Ecto neural progenitor cell (in vitro differentiated cells): ENCODE measurements around the gene ARF6.
"Not testable (repeated sequence)": the region's sequence is repeated elsewhere in the genome, so short reads cannot be mapped to it uniquely, and the experiment has no call there.

Source experiments
- DNase-seq: peaks from one replicate; pipeline ENCODE4 v3.0.0-alpha.2; 2018; ENCODE audit warnings: low spot score

ARF6 gene

DNA sequence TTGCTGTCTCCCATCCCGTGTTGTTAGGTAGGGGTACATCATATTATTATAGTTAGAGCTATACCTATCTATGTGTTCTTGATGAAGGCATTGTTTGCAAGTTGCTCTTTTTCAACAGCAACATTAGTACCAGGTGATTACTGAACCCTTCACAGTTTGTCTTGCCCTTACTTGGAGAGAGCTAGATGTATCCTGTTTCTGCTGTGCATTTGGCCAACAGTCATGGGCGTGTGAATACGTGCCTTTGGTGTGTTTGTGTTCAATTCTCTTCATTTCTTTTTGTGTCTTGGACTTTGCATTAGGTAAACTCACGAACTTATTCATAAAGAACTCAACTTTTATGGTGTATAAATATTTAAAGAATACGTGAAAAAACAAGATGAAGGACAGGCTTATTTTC lies 14.3 kb downstream of the ARF6 start:
- no peak for DNase-seq

DNA sequence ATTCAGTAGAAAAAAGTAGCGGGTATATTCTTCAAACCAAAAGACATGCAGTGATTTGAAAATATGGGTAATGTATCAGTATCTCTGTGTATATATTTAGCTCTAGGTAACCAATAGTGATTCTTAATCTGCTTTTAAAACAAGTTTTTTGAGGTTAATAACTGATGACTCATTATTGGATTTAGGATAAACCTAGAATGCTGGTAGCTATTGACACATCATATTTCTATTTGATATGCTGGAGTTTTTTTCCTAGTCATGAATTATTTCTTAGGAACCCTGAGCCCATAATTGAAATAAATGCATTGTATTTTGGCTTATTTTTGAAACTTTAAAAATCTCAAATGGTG lies 15.5 kb downstream of the ARF6 start:
- DNase-seq: no peak

DNA sequence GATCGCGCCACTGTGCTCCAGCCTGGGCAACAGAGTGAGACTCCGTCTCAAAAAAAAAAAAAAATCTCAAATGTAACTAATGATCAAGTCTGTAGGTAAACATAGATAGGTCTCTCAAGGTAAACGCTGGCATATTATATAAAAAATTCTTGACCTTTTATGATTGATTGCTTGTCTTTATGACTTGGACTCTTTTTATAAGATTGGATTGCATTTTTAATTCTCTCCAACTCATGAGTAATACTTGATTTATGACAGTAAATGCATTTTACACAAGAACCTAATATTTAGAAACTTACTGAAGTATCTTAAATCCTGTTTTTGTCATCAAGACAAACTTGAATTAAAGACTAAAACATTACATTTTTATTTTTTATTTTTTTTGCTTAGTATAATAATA lies 16.1 kb downstream of the ARF6 start:
- DNase-seq: no peak

DNA sequence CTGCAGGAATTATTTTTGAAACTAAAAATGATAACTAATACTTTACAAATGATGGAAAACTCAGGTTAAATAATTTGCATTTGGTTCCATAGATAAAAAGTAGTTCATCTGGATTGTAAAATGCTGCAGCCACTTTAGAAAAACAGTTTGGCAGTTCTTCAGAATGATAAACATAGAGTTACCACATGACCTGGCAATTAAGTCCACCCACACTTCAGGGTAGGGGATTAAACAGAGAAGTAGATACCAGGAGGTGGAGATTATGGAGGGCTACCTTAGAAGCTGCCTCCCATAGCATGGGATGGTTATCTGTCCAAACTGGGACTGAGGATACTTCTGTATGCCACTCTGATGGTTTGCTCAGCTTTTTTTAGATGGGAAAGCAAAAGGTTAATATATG lies 22.2 kb downstream of the ARF6 start:
- no peak for DNase-seq

DNA sequence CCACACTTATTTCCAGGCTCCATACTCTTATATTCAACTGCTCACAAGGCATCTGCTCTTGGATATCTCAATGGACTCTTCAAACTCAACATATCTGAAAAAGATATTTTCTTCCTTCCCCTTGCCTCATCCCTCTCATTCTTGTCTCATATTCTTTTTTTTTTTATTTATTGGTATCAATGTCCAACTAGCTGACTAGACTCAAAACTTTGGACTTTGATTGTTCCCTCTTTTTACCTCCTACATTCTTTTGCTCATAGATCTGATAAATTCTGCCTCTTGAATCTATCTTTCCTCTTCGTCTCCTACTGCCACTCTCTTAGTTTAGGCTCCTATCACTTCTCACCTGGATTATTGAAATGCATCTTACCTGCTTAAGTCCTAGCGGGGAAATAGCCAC lies 25.8 kb downstream of the ARF6 start:
- no peak for DNase-seq

DNA sequence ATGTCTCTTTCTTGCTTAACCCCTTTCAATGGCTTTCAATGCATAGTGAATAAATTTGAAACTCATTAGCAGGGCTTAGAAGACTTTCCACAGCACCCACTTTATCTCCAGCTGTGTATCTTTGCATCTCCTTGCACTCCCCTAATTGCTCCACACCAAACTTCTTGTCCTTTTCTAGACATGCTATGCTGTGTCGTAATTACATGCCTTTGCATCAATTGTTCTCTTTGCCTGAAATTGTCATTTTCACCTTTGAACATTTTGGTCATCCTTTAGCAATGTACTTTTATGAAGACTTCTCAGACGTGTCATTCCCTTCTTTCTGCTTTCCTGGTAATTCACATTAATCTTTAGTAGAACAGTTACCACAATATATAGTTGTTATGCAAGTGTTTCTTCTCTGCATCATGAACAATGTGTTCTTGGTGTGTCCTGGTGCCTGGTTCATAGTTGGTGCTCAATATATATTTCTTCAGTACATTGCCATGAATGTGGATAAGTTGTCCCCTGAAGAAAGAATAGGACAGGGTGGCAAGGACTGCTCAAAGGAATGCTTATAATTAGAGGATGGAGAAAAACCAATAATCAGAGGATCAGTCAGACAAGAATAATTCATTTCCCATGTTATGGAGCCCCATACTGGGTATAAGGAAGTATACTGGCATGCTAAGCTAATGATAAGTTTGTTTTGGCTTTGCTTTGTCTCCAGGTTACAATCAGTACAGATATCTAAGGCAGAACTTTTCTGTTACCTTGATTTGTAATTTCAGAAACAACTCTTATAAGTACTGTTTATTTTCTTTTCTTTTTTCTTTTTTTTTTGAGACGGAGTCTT lies 27.2 kb downstream of the ARF6 start:
- DNase-seq: no peak

DNA sequence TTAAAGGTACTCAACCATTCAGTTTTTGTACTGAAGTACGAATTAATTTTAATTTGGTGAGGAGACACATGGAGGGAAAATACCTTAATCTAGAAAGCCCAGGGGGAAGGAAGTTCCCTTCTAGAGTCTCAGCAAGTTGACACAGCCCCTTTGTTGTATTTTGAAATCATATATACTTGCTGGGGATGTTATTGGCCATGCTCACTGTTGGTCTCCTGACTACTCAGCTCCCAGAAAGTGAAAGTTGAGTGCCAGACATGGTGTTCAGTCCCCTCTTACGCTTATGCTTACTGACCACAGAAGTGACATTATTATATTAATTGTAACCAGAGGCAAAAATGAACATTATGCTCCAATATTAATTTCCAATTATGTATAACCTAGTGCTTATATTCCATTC lies 28.1 kb downstream of the ARF6 start:
- no peak for DNase-seq

DNA sequence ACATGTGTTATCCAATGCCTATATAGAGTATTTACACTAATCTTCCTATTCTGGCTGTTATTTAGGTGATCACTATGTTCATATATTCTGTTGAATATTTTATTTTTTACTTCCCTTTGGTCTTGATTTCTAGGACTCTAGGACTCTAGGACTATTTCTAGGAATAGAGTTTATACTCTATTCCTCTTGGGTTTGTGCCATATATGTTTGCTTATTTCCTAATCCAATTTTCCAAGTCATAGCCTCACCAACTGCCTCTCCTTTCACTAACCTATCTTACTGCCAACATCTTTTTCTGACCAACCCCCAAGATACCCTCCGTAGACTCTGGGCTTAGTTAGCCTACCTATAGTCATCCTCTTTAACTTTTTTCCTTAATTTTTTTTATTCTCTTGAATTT lies 28.5 kb downstream of the ARF6 start:
- DNase-seq: no peak

DNA sequence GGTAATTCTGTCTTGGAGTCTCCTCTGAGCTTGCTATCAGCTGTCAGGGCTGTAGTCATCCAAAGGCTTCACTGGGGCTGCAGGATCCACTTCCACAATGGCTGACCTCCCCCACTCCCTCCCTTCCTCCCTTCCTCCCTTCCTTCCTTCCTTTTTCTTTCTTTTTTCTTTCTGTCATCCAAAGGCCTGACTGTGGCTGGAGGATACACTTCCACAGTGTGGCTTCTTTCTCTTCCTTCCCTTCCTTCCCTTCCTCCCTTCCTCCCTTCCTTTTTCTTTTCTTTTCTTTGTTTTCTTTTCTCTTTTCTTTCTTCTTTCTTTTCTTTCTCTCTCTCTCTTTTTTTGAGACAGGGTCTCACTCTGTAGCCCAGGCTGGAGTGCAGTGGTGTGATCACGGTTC lies 30.6 kb downstream of the ARF6 start:
- no peak for DNase-seq

DNA sequence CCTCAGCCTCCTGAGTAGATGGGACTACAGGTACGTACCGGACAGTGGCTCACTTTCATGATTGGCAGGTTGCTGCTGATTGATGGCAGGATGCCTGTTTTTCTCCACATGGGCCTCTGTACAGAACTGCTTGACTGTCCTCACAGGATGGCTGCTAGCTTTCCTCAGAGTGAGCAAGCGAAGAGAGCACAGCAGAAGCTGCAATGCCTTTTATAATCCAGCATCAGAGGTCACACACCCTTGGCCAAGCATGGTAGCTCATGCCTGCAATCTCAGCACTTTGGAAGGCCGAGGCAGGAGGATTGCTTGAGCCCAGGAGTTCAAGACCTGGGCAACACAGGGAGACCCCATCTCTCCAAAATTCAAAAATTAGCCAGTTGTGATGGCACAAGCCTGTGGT lies 31.0 kb downstream of the ARF6 start:
- DNase-seq: no peak

DNA sequence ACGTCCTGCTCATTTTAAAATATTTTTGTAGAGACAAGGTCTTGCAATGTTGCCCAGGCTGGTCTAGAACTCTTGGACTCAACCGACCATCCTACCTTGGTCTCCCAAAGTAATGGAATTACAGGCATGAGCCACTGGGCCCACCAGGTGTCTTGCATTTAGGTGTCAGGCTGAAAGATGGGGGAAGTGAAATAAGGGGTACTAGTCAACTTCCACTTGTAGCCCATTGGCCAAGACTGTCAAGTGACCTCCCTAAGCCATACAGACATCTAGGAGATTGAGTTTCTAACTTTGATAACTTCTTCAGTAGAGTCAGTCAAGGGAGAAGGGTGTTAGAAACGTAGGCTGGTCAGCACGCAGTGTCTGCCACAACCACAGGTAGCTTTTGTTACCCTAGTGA lies 32.0 kb downstream of the ARF6 start:
- DNase-seq: no peak

DNA sequence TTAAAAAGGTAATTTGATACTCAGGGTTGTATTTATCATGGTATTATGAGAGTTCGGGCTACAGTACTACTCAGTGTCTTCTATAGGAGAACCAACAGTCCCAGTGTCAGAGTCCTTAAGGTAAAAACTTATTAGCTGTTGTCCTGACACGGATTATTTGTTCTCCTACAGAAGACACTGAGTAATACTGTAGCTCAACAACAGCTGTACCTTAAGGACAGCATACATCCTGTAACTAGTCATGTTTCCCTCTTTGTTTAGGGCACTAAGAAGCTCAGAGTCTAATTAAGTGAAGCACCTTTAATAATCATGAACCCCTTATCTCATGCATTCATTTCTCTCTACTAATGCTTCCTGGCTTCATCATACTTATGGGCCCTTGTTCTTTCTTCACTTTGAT lies 33.9 kb downstream of the ARF6 start:
- DNase-seq: no peak

DNA sequence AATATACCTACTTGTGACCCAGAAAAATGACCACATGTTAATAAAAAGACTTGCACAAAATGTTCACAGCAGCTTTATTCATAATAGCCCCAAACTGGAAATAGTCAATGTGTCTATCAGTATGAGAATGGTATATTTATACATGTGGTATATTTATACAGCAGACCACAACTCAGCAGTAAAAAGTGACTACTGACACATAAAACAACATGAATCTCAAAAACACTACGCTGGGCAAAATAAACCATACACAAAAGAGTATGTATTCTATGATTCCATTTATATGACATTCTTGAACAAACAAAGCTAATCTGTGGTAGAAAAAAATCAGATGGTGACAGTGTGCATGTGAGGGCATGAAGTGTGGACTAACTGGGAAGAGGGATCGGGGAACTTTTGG lies 35.1 kb downstream of the ARF6 start:
- DNase-seq: no peak

DNA sequence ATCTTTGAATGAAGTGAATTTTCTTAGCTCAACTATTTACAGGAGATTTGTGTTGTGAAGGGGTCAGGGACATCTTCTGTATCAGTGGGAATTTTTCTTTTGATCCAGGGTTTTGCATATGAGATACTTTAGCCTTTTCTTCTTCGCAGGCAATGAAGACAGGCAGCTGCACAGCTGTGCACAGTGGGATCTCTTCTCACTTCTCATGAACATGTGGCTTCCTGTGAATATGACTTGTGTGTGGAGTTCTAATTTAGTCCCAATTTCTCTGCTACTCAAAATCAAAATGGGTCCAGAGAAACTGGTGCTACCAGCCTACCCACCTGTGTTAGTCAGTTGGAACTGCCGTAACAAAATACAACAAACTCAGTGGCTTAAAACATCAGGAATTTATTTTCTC lies 37.8 kb downstream of the ARF6 start:
- DNase-seq: no peak

DNA sequence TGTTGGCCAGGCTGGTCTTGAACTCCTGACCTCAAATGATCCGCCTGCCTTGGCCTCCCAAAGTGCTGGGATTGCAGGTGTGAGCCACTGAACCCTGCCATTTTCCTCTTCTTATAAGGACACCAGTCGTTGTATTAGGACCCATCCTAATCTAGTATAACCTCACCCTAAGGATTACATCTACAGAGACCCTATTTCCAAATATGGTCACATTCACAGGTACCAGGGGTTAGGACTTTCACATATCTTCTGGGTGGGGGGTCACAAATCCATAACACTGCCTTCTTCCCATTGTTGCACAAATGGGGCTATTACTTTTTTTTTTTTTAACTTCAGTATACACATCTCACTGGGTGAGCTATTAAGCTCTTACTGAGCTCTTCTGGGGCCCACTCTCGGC lies 38.6 kb downstream of the ARF6 start:
- DNase-seq: no peak

DNA sequence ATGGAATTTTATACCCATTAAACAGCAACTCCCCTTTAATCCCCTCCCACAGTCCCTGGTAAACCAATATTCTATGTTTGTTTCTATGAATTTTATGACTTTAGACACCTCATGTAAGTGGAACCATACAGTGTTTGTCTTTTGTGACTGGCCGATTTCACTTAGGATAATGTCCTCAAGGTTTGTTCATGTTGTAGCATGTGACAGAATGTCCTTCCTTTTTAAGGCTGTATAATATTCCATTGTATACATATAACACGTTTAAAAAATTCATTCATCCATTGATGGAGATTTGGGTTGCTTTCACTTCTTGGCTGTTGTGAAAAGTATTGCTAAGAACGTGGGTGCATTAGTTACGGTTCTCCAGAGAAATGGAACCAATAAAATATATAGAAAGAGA lies 40.2 kb downstream of the ARF6 start:
- DNase-seq: no peak

DNA sequence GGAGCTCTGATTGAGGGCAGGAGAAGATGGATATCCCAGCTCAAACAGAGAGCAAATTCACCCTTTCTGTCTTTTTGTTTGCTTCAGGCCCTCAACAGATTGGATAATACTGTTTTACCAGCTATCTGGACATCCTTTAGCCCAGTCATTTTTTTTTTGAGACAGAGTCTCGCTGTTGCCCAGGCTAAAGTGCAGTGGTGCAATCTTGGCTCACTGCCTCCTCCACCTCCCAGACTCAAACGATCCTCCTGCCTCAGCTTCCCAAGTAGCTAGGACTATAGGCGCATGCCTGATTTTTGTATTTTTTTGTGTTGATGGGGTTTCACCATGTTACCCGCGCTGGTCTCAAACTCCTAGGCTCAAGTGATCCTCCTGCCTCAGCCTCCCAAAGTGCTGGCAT lies 40.8 kb downstream of the ARF6 start:
- DNase-seq: no peak

DNA sequence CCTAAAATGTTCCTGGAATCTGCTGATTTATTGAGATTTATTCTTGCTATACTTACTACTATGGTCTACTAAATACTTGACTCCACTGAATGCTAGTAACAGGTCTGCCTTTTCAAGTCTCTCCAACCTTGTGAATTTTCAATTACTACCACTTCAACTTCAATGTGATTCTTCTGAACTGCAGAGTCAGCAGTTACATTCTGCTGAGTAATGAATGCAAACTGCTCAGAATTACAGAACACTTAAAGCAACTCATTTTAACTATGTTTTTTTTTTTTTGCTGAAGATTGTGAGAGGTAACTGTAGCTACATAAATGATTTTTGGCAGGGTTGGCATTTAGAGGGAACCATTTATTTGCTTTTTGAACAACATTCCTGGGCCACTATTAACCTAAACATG lies 41.8 kb downstream of the ARF6 start:
- DNase-seq: no peak

DNA sequence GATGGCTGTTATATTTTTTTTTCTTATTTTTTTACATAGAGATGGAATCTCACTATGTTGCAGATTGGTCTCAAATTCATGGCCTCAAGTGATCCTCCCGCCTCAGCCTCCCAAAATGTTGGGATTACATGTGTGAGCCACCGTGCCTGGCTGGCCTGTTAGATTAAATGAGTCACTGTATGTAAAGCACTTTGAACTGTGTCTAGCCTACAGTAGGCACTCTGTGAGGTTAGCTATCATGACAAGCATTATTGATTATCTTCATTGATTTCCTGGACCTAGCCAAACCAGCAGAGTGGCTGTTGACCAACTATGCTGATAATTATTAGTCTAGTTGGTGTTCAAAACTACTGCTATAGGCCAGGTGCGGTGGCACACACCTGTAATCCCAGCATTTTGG lies 42.6 kb downstream of the ARF6 start:
- no peak for DNase-seq

DNA sequence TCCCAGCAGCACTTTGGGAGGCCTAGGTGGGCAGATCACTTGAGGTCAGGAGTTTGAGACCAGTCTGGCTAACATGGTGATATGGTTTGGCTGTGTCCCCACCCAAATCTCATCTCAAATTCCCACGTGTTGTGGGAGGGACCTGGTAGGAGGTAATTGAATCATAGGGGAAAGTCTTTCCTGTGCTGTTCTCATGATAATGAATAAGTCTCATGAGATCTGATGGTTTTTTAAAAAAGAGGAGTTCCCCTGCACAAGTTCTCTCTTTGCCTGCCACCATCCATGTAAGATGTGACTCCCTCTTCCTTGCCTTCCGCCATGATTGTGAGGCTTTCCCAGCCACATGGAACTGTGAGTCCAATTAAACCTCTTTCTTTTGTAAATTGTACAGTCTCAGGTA lies 43.4 kb downstream of the ARF6 start:
- DNase-seq: not testable (repeated sequence)

DNA sequence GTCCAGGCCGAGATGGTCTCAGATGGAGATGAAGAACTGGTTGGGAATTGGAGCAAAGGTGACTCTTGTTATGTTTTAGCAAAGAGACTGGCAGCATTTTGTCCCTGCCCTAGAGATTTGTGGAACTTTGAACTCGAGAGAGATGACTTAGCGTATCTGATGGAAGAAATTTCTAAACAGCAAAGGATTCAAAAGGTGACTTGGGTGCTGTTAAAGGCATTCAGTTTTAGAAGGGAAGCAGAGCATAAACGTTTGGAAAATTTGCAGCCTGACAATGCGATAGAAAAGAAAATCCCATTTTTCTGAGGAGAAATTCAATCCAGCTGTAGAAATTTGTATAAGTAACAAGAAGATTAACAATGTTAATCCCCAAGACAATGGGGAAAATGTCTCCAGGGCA lies 44.0 kb downstream of the ARF6 start:
- DNase-seq: not testable (repeated sequence)

DNA sequence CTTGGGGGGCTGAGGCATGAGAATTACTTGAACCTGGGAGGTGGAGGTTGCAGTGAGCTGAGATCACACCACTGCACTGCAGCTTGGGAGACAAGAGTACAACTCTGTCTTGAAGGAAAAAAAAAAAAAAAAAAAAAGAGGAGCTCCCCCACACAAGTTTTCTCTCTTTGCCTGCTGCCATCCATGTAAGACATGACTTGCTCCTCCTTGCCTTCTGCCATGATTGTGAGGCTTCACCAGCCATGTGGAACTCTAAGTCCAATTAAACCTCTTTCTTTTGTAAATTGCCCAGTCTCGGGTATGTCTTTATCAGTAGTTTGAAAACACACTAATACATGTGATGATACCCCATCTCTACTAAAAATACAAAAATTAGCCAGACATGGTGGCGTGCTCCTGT lies 46.3 kb downstream of the ARF6 start:
- DNase-seq: not testable (repeated sequence)

DNA sequence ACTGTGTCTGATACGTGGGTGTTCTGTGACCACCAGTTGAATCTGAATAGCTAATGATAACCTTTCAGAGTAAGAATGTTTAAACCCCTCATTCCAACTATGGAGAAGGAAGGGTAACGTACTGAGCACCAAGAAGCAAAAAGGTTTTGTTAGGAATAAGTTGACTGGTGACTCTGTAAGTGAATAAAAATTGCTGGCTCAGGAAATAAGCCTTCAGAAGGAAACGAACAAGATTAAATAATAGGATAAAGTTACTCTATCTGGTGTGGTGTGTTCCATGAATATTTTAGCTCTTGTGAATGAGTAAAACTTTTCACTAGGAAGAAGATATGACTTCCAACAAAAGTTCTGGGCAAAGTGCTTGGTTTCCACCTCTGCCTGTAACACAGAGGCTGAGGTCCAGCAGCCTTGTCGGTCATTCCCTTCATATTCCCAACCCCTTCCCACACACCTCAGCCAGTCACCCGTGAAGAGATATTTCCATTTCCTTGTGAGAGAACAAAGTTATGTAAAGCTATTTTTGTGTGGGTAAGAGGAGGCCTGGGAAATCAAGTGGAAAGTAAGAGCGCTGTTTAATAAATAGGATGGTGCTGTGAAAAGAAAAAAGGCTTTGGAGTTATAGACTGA lies 47.1 kb downstream of the ARF6 start:
- DNase-seq: no peak

DNA sequence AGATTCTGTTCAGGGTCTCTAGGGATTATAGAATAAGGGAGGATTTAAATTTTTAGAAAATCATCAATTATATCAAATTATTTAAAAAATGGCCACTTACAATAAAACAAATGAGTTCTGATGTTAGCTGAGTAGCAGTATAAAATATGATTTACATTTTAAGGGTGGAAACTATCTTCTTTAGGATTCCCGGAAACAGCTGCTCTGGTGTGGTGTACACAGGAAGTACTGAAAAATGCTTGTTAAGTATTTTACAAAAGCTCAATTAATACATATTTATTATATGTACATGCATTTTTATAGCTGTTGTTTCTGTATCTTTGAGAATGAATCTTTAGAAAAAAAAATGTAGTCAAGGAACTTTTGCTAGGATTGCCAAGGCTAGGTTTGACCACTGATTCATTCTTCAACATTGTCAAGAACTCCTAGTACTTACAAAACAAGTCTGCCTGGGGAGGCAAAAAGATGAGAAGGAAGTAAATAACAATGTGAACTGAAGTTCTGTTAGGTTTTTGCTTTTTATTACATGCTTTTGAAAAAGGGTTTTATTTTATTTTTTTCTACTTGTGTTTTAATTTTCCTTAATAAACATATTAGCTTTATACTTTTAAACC lies 48.0 kb downstream of the ARF6 start:
- DNase-seq: no peak
